HepG2 (cell line): ENCODE results near the gene PKP4. TPM values are rescaled to one million over a fixed set of nuclear protein-coding genes. Genes with fewer than 3 reads are reported as not detected.

Experiments used
- ATAC-seq: fragments of 200-7000 bp; cut with Tn5 transposase; 3 replicates; pipeline ENCODE4 v1.9.1; 2020; ENCODE audit warnings: mild to moderate bottlenecking, moderate library complexity
- BruUV-seq: library from RNA; stranded (reverse); fragments of 400-500 nt; replicated peaks from 2 replicates; lab custom pipeline; 2021; lab: Mats Ljungman, UMichigan
- CTCF ChIA-PET: fragments of 300-600 bp; formaldehyde crosslinking; extraction: SDS; loops from one replicate; lab custom pipeline; 2021; ENCODE audit warnings: low total read pairs, inconsistent platforms, low intra/inter-chr PET ratio; lab: Yijun Ruan, JAX
- POLR2A ChIA-PET: fragments of 350-600 bp; sonication (Branson Sonifier 250); formaldehyde crosslinking; loops from one replicate; lab custom pipeline; 2020; ENCODE audit warnings: antibody characterized with exemption, inconsistent platforms; lab: Yijun Ruan, JAX
- DNase-seq: peaks from one replicate; pipeline ENCODE4 v3.0.0-alpha.2; 2015; ENCODE audit warnings: low spot score
- FAIRE-seq: peaks from 3 replicates; lab custom pipeline; 2011; peaks lifted over from hg19 to GRCh38; lab: Jason Lieb, UNC
- H2AFZ ChIP-seq: one replicate; pipeline ENCODE4 v1.6.1; 2011; ENCODE audit warnings: low read length, inconsistent platforms
- H3K27ac ChIP-seq: fragments of 300-600 bp; 3 replicates; pipeline ENCODE4 v1.8.0; 2011; ENCODE audit warnings: mixed run types, mild to moderate bottlenecking, mixed read lengths, low read length, inconsistent platforms; ENCODE audit not compliant: insufficient read depth; ENCODE audit errors: extremely low read length
- H3K27me3 ChIP-seq, 2 experiments: fragments of 200-600 bp in 1 of 2; 2 replicates in 1 of 2; 3 replicates in 1 of 2; pipeline versions ENCODE4 v1.6.0 to v1.8.0; 2011; ENCODE audit warnings: low read length in 2 of 2, mild to moderate bottlenecking in 2 of 2, moderate library complexity in 2 of 2, inconsistent platforms in 1 of 2; ENCODE audit not compliant: insufficient read depth in 2 of 2, control insufficient read depth in 1 of 2
- H3K36me3 ChIP-seq, 2 experiments: fragments of 200-600 bp in 1 of 2; replicated peaks in 1 of 2; 2 replicates in 1 of 2; 3 replicates in 1 of 2; pipeline versions ENCODE4 v1.5.1 to v1.8.0; 2011; ENCODE audit warnings: low read length in 2 of 2, inconsistent platforms in 1 of 2; ENCODE audit not compliant: insufficient read depth in 2 of 2, control insufficient read depth in 1 of 2
- H3K4me1 ChIP-seq: 2 replicates; pipeline ENCODE4 v1.5.1; 2012; ENCODE audit warnings: low read length, inconsistent platforms; ENCODE audit not compliant: insufficient read depth
- H3K4me2 ChIP-seq: 2 replicates; pipeline ENCODE4 v1.6.0; 2011; ENCODE audit warnings: low read depth, low read length, inconsistent platforms
- H3K4me3 ChIP-seq, 3 experiments: fragments of 200-600 bp in 1 of 3; sonication (generic), shearing (Covaris generic) in 1 of 3; replicated peaks in 1 of 3; 2 replicates each; pipeline ENCODE4 v1.5.1; 2011 to 2016; ENCODE audit warnings: low read length in 3 of 3, inconsistent platforms in 2 of 3, low read depth in 2 of 3, mild to moderate bottlenecking in 2 of 3, control low read depth in 1 of 3, mixed read lengths in 1 of 3; ENCODE audit not compliant: insufficient read depth in 1 of 3
- H3K79me2 ChIP-seq: one replicate; pipeline ENCODE4 v1.6.1; 2011; ENCODE audit warnings: low read length, inconsistent platforms; ENCODE audit not compliant: insufficient read depth
- H3K9ac ChIP-seq: 2 replicates; pipeline ENCODE4 v1.6.0; 2011; ENCODE audit warnings: mild to moderate bottlenecking, low read depth, low read length, inconsistent platforms; ENCODE audit not compliant: insufficient read depth
- H3K9me3 ChIP-seq: 2 replicates; pipeline ENCODE4 v1.5.1; 2012; ENCODE audit warnings: mild to moderate bottlenecking, low read length
- H4K20me1 ChIP-seq: 2 replicates; pipeline ENCODE4 v1.6.0; 2011; ENCODE audit warnings: inconsistent platforms, mild to moderate bottlenecking, low read length, moderate library complexity; ENCODE audit not compliant: insufficient read depth
- DPF2 ChIP-seq: sonication (generic); formaldehyde crosslinking; IDR thresholded peaks from 2 replicates; pipeline ENCODE4 v1.4.0; 2020; ENCODE audit warnings: mild to moderate bottlenecking, low read depth, missing genetic modification reagents, borderline replicate concordance
- DR1 ChIP-seq: sonication (generic); formaldehyde crosslinking; IDR thresholded peaks from 2 replicates; pipeline ENCODE4 v1.8.0; 2021; ENCODE audit warnings: mild to moderate bottlenecking, missing genetic modification reagents, inconsistent platforms
- HMG20A ChIP-seq: IDR thresholded peaks from 2 replicates; pipeline ENCODE4 v1.6.1; 2016; ENCODE audit warnings: borderline replicate concordance
- RBFOX2 ChIP-seq: fragments of 200-400 bp; formaldehyde crosslinking; IDR thresholded peaks from 2 replicates; pipeline ENCODE4 v1.6.1; 2017; ENCODE audit warnings: low read depth, mild to moderate bottlenecking, low read length
- RBM22 ChIP-seq: fragments of 200-400 bp; formaldehyde crosslinking; optimal IDR thresholded peaks from 2 replicates; pipeline ENCODE3; 2017; ENCODE audit warnings: mild to moderate bottlenecking, low read length, moderate library complexity
- SYNCRIP ChIP-seq: fragments of 200-400 bp; formaldehyde crosslinking; IDR thresholded peaks from 2 replicates; pipeline ENCODE4 v1.6.1; 2018; ENCODE audit warnings: mild to moderate bottlenecking, low read depth, low read length; ENCODE audit not compliant: insufficient read depth
- YEATS2 ChIP-seq: sonication (generic); formaldehyde crosslinking; IDR thresholded peaks from 2 replicates; pipeline ENCODE4 v1.4.0; 2020; ENCODE audit warnings: missing genetic modification reagents, borderline replicate concordance
- ZKSCAN5 ChIP-seq: sonication (generic); formaldehyde crosslinking; IDR thresholded peaks from 2 replicates; pipeline ENCODE4 v1.5.1; 2020; ENCODE audit warnings: mild to moderate bottlenecking, missing genetic modification reagents
- ZMAT3 ChIP-seq: sonication (generic); formaldehyde crosslinking; conservative IDR thresholded peaks from 2 replicates; pipeline ENCODE4 v1.7.0; 2021; ENCODE audit warnings: missing genetic modification reagents
- ZNF225 ChIP-seq: sonication (generic); formaldehyde crosslinking; IDR thresholded peaks from 2 replicates; pipeline ENCODE4 v1.4.0; 2020; ENCODE audit warnings: mild to moderate bottlenecking, missing genetic modification reagents
- ZNF24 ChIP-seq: fragments of 450-650 bp; IDR thresholded peaks from 2 replicates; pipeline ENCODE4 v1.6.1; 2017; ENCODE audit warnings: antibody characterized with exemption, mild to moderate bottlenecking
- ZNF501 ChIP-seq: sonication (generic); formaldehyde crosslinking; IDR thresholded peaks from 2 replicates; pipeline ENCODE4 v1.5.1; 2020; ENCODE audit warnings: mild to moderate bottlenecking, moderate library complexity, missing genetic modification reagents
- ZNF530 ChIP-seq: sonication (generic); formaldehyde crosslinking; IDR thresholded peaks from 2 replicates; pipeline ENCODE4 v1.5.0; 2020; ENCODE audit warnings: low read depth, mild to moderate bottlenecking, missing genetic modification reagents
- WGBS: methylation state at CpG from one replicate; pipeline ENCODE4 v1.1.6; 2017; ENCODE audit warnings: low lambda C conversion rate; 5-methylcytosine and 5-hydroxymethylcytosine counted together
- in situ Hi-C: cut with HindIII; loops from 2 replicates; pipeline ENCODE4 v1.10.0; 2017; ENCODE audit warnings: low pct_unique_long_range_greater_than_20kb; ENCODE audit not compliant: extremely low pct_ligation_motif_present
- intact Hi-C: fragments of 100-400 bp; cut with micrococcal nuclease; formaldehyde crosslinking; loops from one replicate; pipeline ENCODE4 v1.10.0; 2022; ENCODE audit not compliant: unreplicated experiment
- polyA plus RNA-seq, 8 experiments: library from polyadenylated mRNA; depleted of rRNA in 3 of 8; stranded (reverse) in 7 of 8; unstranded in 1 of 8; fragments of >200 nt; fragmentation: Illumina TruSeq in 4 of 8; extraction: Trizol in 4 of 8; gene quantifications; 2 replicates each; pipeline versions ENCODE4 v1.2.1 to v1.2.3, GENCODE V29; 2011 to 2016; ENCODE audit warnings: low read depth in 4 of 8, missing spikeins in 1 of 8, mixed read lengths in 1 of 8; ENCODE audit not compliant: insufficient read depth in 1 of 8
- total RNA-seq, 5 experiments: library from RNA; depleted of rRNA; stranded (reverse); fragments of >200 nt; fragmentation: Illumina TruSeq; extraction: Trizol; gene quantifications; 2 replicates each; pipeline ENCODE4 v1.2.3, GENCODE V29; 2016; ENCODE audit warnings: low read depth in 1 of 5

PKP4 gene
- total and polyA plus RNA-seq, 2 of the 13 experiments (the other 11 are each of a cell fraction or from before 2014, with no cell fraction given), result 80.9 to 90.5 TPM

DNA sequence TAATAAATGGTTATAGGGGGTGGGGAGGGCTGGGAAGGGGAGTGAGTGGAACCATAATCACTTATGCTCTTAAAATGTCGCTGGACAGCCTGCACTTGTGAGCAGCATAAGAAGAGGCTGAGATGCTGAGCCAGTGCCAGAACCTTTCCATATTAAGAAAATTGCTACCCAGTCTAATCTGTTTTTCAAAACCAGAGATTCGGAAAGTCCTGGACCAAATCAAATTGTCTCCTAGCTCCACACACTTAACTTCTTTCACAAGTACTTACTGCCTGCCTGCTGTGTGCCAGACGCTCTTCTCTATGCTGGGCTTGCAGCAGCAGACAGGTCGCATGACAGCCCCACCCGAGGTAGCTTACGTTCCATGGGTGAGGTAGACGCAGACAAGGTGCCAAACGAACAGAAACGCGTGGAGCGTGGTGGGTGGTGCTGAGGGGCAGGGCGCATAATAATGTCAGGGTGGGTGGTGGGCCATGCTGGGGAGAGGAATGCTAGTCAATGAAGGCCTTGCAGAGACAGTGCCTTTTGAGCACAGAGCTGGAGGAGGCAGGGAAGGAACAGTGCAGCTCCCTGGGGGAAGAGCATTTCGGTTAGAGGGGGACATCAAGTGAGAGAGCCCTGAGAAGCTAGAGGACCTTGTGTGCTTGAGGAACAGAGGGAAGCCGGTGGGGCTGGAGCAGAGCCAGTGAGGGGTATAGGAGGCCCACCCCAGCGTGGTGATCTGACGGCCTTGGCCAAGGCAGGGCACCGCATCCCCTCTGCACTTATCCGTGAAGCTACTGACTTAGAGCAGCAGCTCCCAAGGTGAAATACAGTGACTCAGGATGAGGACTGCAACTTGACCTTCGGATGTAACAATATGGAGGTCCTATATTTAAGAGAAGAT is 214.9 kb downstream of the PKP4 start:
- H3K4me3 ChIP-seq, result no peak overlapping the region
- H3K9ac ChIP-seq, result no peak overlapping the region
- peaks cover 35 to 94% of the 10 kb centered on the region in 2 experiments for H3K36me3 ChIP-seq
- ATAC-seq (no peak), FAIRE-seq (no peak), DNase-seq (no peak)
- BruUV-seq, result no TSS peak
- no peaks in the 10 kb centered on the region for H3K9me3 ChIP-seq
- TF ChIP-seq RBM22, result peak; percentile 92
- no peak for TF ChIP-seq ZKSCAN5 (CRISPR knock-in tag)
- H3K27me3 ChIP-seq, result no peaks in the 10 kb centered on the region
- POLR2A ChIA-PET, result no interaction called here
- in situ Hi-C loops, result no loop called here
- H2AFZ ChIP-seq, result no peak overlapping the region
- no peak overlapping the region for H3K27ac ChIP-seq
- intact Hi-C loops, result no loop called here
- WGBS, result 96% methylated on average over 19 of the region's 19 CpGs
- H4K20me1 ChIP-seq, result no peaks in the 10 kb centered on the region
- H3K4me2 ChIP-seq, result no peak overlapping the region
- CTCF ChIA-PET, result no interaction called here
- H3K79me2 ChIP-seq, result no peaks in the 10 kb centered on the region
- H3K4me1 ChIP-seq, result peaks cover 8% of the 10 kb centered on the region; the same call in 1 of the 2 replicates

- Histone ChIP-seq H3K4me3 (no peak overlapping the region), H3K36me3 (peaks cover 25 to 78% of the 10 kb centered on the region in 2 experiments), H3K4me1 (no peaks in the 10 kb centered on the region), H3K9me3 (no peaks in the 10 kb centered on the region), H3K27me3 (no peaks in the 10 kb centered on the region), H3K27ac (no peak overlapping the region), H3K4me2 (no peak overlapping the region), H3K9ac (no peak overlapping the region), H2AFZ (no peak overlapping the region), H3K79me2 (no peaks in the 10 kb centered on the region), H4K20me1 (no peaks in the 10 kb centered on the region)
- in situ Hi-C loops, result no loop called here
- ATAC-seq (no peak), FAIRE-seq (no peak), DNase-seq (no peak)
- no TSS peak for BruUV-seq
- WGBS, result 94% methylated on average over 3 of the region's 3 CpGs
- TF ChIP-seq ZNF501 (no peak), DPF2 (no peak), ZNF225 (CRISPR knock-in tag) (no peak), RBFOX2 (no peak), HMG20A (CRISPR knock-in tag) (no peak), ZMAT3 (no peak), YEATS2 (CRISPR knock-in tag) (no peak), ZNF530 (CRISPR knock-in tag) (no peak), ZNF24 (no peak), SYNCRIP (no peak), DR1 (CRISPR knock-in tag) (no peak)
- intact Hi-C loops, result no loop called here
- POLR2A ChIA-PET, result no interaction called here
- CTCF ChIA-PET, result no interaction called here
Measured at GRCh38 chr2:158676295-158676694, 219.5 kb downstream of the PKP4 start.
